Neural cell (in vitro differentiated cells): ENCODE results near the gene PLAAT4. TPM values are rescaled to one million over a fixed set of nuclear protein-coding genes. Genes with fewer than 3 reads are reported as not detected.

Experiments
- H2AFZ ChIP-seq: fragments of 200-600, 300-800 bp; sonication (generic), shearing (Covaris generic); 2 replicates; pipeline ENCODE4 v1.6.0; 2014; ENCODE audit warnings: low read depth, mild to moderate bottlenecking, antibody characterized with exemption, low read length, moderate library complexity
- H3F3A ChIP-seq: fragments of 200-600 bp; shearing (Covaris generic); 2 replicates; pipeline ENCODE4 v1.6.1; 2016; ENCODE audit warnings: mild to moderate bottlenecking, moderate library complexity, mixed read lengths, antibody characterized with exemption, low read length; ENCODE audit not compliant: insufficient read depth, poor library complexity, severe bottlenecking
- H3K27ac ChIP-seq: fragments of 200-600, 300-800 bp; sonication (generic), shearing (Covaris generic); 2 replicates; pipeline ENCODE4 v1.5.1; 2014; ENCODE audit warnings: mild to moderate bottlenecking, low read length, moderate library complexity
- H3K27me3 ChIP-seq: fragments of 300-800, 200-600 bp; sonication (generic), shearing (Covaris generic); 2 replicates; pipeline ENCODE4 v1.6.0; 2014; ENCODE audit warnings: mild to moderate bottlenecking, low read depth, low read length, moderate library complexity; ENCODE audit not compliant: insufficient read depth
- H3K36me3 ChIP-seq: fragments of 300-800, 200-600 bp; sonication (generic), shearing (Covaris generic); 2 replicates; pipeline ENCODE4 v1.5.1; 2014; ENCODE audit warnings: mild to moderate bottlenecking, antibody characterized with exemption, low read length, moderate library complexity; ENCODE audit not compliant: insufficient read depth
- H3K4me2 ChIP-seq: fragments of 300-800, 200-600 bp; sonication (generic), shearing (Covaris generic); 2 replicates; pipeline ENCODE4 v1.6.0; 2014; ENCODE audit warnings: mild to moderate bottlenecking, low read length
- H3K4me3 ChIP-seq: fragments of 300-800, 200-600 bp; sonication (generic), shearing (Covaris generic); 2 replicates; pipeline ENCODE4 v1.5.1; 2014; ENCODE audit warnings: mild to moderate bottlenecking, low read length, moderate library complexity
- H3K79me2 ChIP-seq: fragments of 200-600 bp; shearing (Covaris generic); replicated peaks from 2 replicates; pipeline ENCODE4 v1.6.0; 2014; ENCODE audit warnings: mild to moderate bottlenecking, low read length, moderate library complexity; ENCODE audit not compliant: insufficient read depth
- H3K9ac ChIP-seq: fragments of 300-800, 200-600 bp; sonication (generic), shearing (Covaris generic); 2 replicates; pipeline ENCODE4 v1.6.1; 2016; ENCODE audit warnings: mild to moderate bottlenecking, low read length, mixed read lengths
- H3K9me2 ChIP-seq: fragments of 200-600 bp; shearing (Covaris generic); 2 replicates; pipeline ENCODE4 v1.6.1; 2016; ENCODE audit warnings: mild to moderate bottlenecking, low read length, mixed read lengths; ENCODE audit not compliant: insufficient read depth
- H3K9me3 ChIP-seq: fragments of 200-600, 300-800 bp; sonication (generic), shearing (Covaris generic); 2 replicates; pipeline ENCODE4 v1.6.1; 2016; ENCODE audit warnings: mild to moderate bottlenecking, mixed run types, low read length, moderate library complexity, mixed read lengths
- H4K20me1 ChIP-seq: fragments of 200-600 bp; shearing (Covaris generic); 2 replicates; pipeline ENCODE4 v1.6.1; 2016; ENCODE audit warnings: mild to moderate bottlenecking, mixed run types; ENCODE audit not compliant: insufficient read depth
- CTCF ChIP-seq: fragments of 450-650 bp; IDR thresholded peaks from 2 replicates; pipeline ENCODE4 v1.5.1; 2014; ENCODE audit warnings: antibody characterized with exemption, mild to moderate bottlenecking, moderate library complexity; ENCODE audit not compliant: poor library complexity, severe bottlenecking
- EP300 ChIP-seq: fragments of 450-650 bp; conservative IDR thresholded peaks from 2 replicates; pipeline ENCODE4 v1.6.1; 2014; ENCODE audit warnings: antibody characterized with exemption, mild to moderate bottlenecking, moderate library complexity; ENCODE audit not compliant: poor library complexity, severe bottlenecking
- EZH2 ChIP-seq: fragments of 200-600, 300-800 bp; shearing (Covaris generic), sonication (generic); IDR thresholded peaks from 2 replicates; pipeline ENCODE4 v1.6.1; 2014; ENCODE audit warnings: antibody characterized with exemption, low read length, borderline replicate concordance, mild to moderate bottlenecking; ENCODE audit not compliant: insufficient read depth, poor library complexity, severe bottlenecking
- MXI1 ChIP-seq: fragments of 450-650 bp; conservative IDR thresholded peaks from 2 replicates; pipeline ENCODE4 v1.6.1; 2014; ENCODE audit warnings: antibody characterized with exemption, mild to moderate bottlenecking; ENCODE audit not compliant: poor library complexity, severe bottlenecking
- POLR2AphosphoS5 ChIP-seq: IDR thresholded peaks from 2 replicates; pipeline ENCODE4 v1.6.1; 2012
- RAD21 ChIP-seq: fragments of 450-650 bp; conservative IDR thresholded peaks from 2 replicates; pipeline ENCODE4 v1.6.1; 2014; ENCODE audit warnings: antibody characterized with exemption, mild to moderate bottlenecking, moderate library complexity
- REST ChIP-seq: IDR thresholded peaks from 2 replicates; pipeline ENCODE4 v1.6.1; 2012; ENCODE audit warnings: borderline replicate concordance
- SMC3 ChIP-seq: fragments of 450-650 bp; conservative IDR thresholded peaks from 2 replicates; pipeline ENCODE4 v1.6.1; 2014; ENCODE audit warnings: antibody characterized with exemption, mild to moderate bottlenecking, moderate library complexity; ENCODE audit not compliant: poor library complexity
- TAF1 ChIP-seq: IDR thresholded peaks from 2 replicates; pipeline ENCODE4 v1.6.1; 2012; ENCODE audit warnings: low read depth
- polyA plus RNA-seq: library from polyadenylated mRNA; depleted of rRNA; stranded (reverse); fragments of >200 nt; gene quantifications from 2 replicates; pipeline ENCODE4 v1.2.3, GENCODE V29; 2014

PLAAT4 gene
- polyA plus RNA-seq, 1 donor from 2014 or later: not detected

GRCh38 chr11:63491240-63491587 is 45.4 kb upstream of the PLAAT4 start:
- peak overlapping the region; percentile 22 for H3K4me2 ChIP-seq
- no peaks in the 10 kb centered on the region for H3K36me3 ChIP-seq
- H3K4me3 ChIP-seq: peak overlapping the region; percentile 59
- H4K20me1 ChIP-seq: no peaks in the 10 kb centered on the region
- H3F3A ChIP-seq: no peaks in the 10 kb centered on the region
- peaks cover 20% of the 10 kb centered on the region for H3K27me3 ChIP-seq
- no peak overlapping the region for H3K27ac ChIP-seq
- H2AFZ ChIP-seq: no peak overlapping the region
- no peaks in the 10 kb centered on the region for H3K9me2 ChIP-seq
- no peak overlapping the region for H3K9ac ChIP-seq
- H3K79me2 ChIP-seq: no peaks in the 10 kb centered on the region
- TF ChIP-seq CTCF (no peak), POLR2AphosphoS5 (no peak), SMC3 (no peak), EP300 (no peak), REST (no peak), RAD21 (no peak), EZH2 (no peak), TAF1 (no peak), MXI1 (no peak)
- no peaks in the 10 kb centered on the region for H3K9me3 ChIP-seq

- no peaks in the 10 kb centered on the region for H3K9me3 ChIP-seq
- H3K4me3 ChIP-seq: peak overlapping the region; percentile 59
- H3K27me3 ChIP-seq: peaks cover 20% of the 10 kb centered on the region
- peak overlapping the region; percentile 22 for H3K4me2 ChIP-seq
- H3K27ac ChIP-seq: no peak overlapping the region
- no peaks in the 10 kb centered on the region for H3K9me2 ChIP-seq
- H3F3A ChIP-seq: no peaks in the 10 kb centered on the region
- no peak overlapping the region for H2AFZ ChIP-seq
- H3K36me3 ChIP-seq: no peaks in the 10 kb centered on the region
- H3K79me2 ChIP-seq: no peaks in the 10 kb centered on the region
- no peak overlapping the region for H3K9ac ChIP-seq
- no peak for TF ChIP-seq RAD21
- TF ChIP-seq MXI1: no peak
- no peak for TF ChIP-seq TAF1
- no peak for TF ChIP-seq SMC3
- no peak for TF ChIP-seq EP300
- no peak for TF ChIP-seq POLR2AphosphoS5
- TF ChIP-seq REST: no peak
- no peak for TF ChIP-seq CTCF
- TF ChIP-seq EZH2: no peak
- H4K20me1 ChIP-seq: no peaks in the 10 kb centered on the region
Observed at GRCh38 chr11:63491636-63492372, 44.8 kb upstream of the PLAAT4 start.
